WERI-Rb-1 (cell line): Measurements from ENCODE around the gene SEMA3C.

Experiments used
- DNase-seq: peaks from one replicate; pipeline ENCODE4 v3.0.0-alpha.2; 2020
- H3K27ac ChIP-seq: fragments of 250-450 bp; sonication (Bioruptor Pico); 2 replicates; pipeline ENCODE4 v1.5.1; 2020; ENCODE audit warnings: mild to moderate bottlenecking, moderate library complexity
- H3K27me3 ChIP-seq: fragments of 250-450 bp; sonication (Bioruptor Pico); 2 replicates; pipeline ENCODE4 v1.5.1; 2021; ENCODE audit warnings: mild to moderate bottlenecking, low read depth, moderate library complexity; ENCODE audit not compliant: insufficient read depth, severe bottlenecking
- H3K36me3 ChIP-seq: fragments of 250-450 bp; sonication (Bioruptor Pico); 2 replicates; pipeline ENCODE4 v1.5.1; 2020; ENCODE audit warnings: mild to moderate bottlenecking, moderate library complexity
- H3K4me3 ChIP-seq: 2 replicates; pipeline ENCODE4 v1.5.1; 2011; ENCODE audit warnings: low read depth, mild to moderate bottlenecking, control low read depth, low read length
- H3K9me3 ChIP-seq: fragments of 250-450 bp; sonication (Bioruptor Pico); 2 replicates; pipeline ENCODE4 v1.5.1; 2021; ENCODE audit warnings: mild to moderate bottlenecking, moderate library complexity; ENCODE audit not compliant: severe bottlenecking
- CTCF ChIP-seq: IDR thresholded peaks from 2 replicates; pipeline ENCODE4 v1.5.1; 2011; ENCODE audit warnings: low read depth, mild to moderate bottlenecking, control low read depth, inconsistent platforms, low read length

SEMA3C gene

GRCh38 chr7:80890426-80891258 lies 28.2 kb downstream of the SEMA3C start:
- no peak overlapping the region for H3K27ac ChIP-seq
- no peak for DNase-seq
- H3K36me3 ChIP-seq: no peaks in the 10 kb centered on the region
- no peak for TF ChIP-seq CTCF
- H3K9me3 ChIP-seq: no peaks in the 10 kb centered on the region
- H3K27me3 ChIP-seq: no peaks in the 10 kb centered on the region
- no peak overlapping the region for H3K4me3 ChIP-seq

- H3K9me3 ChIP-seq: no peaks in the 10 kb centered on the region
- H3K4me3 ChIP-seq: no peak overlapping the region
- no peak for DNase-seq
- no peak overlapping the region for H3K27ac ChIP-seq
- TF ChIP-seq CTCF: no peak
- no peaks in the 10 kb centered on the region for H3K27me3 ChIP-seq
- no peaks in the 10 kb centered on the region for H3K36me3 ChIP-seq
Measured at GRCh38 chr7:80889525-80889924, 29.3 kb downstream of the SEMA3C start.

- H3K27me3 ChIP-seq: no peaks in the 10 kb centered on the region
- no peak overlapping the region for H3K27ac ChIP-seq
- TF ChIP-seq CTCF: no peak
- DNase-seq: no peak
- no peaks in the 10 kb centered on the region for H3K36me3 ChIP-seq
- H3K9me3 ChIP-seq: no peaks in the 10 kb centered on the region
- no peak overlapping the region for H3K4me3 ChIP-seq
Measured at GRCh38 chr7:80885757-80886156, 33.1 kb downstream of the SEMA3C start.

- no peak overlapping the region for H3K27ac ChIP-seq
- TF ChIP-seq CTCF: no peak
- H3K4me3 ChIP-seq: no peak overlapping the region
- no peaks in the 10 kb centered on the region for H3K9me3 ChIP-seq
- no peaks in the 10 kb centered on the region for H3K36me3 ChIP-seq
- no peak for DNase-seq
- no peaks in the 10 kb centered on the region for H3K27me3 ChIP-seq
Measured at GRCh38 chr7:80884511-80885195, 34.2 kb downstream of the SEMA3C start.

- H3K27me3 ChIP-seq: no peaks in the 10 kb centered on the region
- DNase-seq: no peak
- H3K4me3 ChIP-seq: no peak overlapping the region
- TF ChIP-seq CTCF: no peak
- H3K36me3 ChIP-seq: no peaks in the 10 kb centered on the region
- H3K27ac ChIP-seq: no peak overlapping the region
- H3K9me3 ChIP-seq: no peaks in the 10 kb centered on the region
Measured at GRCh38 chr7:80883154-80884025, 35.5 kb downstream of the SEMA3C start.
